ENCODE measurements around the gene RSPH1. TPM values are rescaled to one million over a fixed set of nuclear protein-coding genes. Genes with fewer than 3 reads are reported as not detected.

RSPH1 gene
- total RNA-seq, 1 experiment from 2014 or later = 0.31 TPM

GRCh38 chr21:42423685-42424084 lies 72.3 kb downstream of the RSPH1 start:
- no peak overlapping the region for H2BK20ac ChIP-seq (ENCODE audit: low read depth, low read length, poor library complexity, severe bottlenecking)
- no peak overlapping the region for H3K4ac ChIP-seq (ENCODE audit: low read depth, low read length)
- H3K23me2 ChIP-seq (ENCODE audit: insufficient read length, low read depth, low read length, poor library complexity, severe bottlenecking) = no peaks in the 10 kb centered on the region
- H2AK5ac ChIP-seq (ENCODE audit: insufficient read length, low read length) = no peak overlapping the region
- no peak overlapping the region for H3K18ac ChIP-seq (ENCODE audit: insufficient read length, low read depth, low read length)
- no peak for TF ChIP-seq CTCF (conservative IDR thresholded peaks at IDR 0.05)
- H3K27me3 Mint-ChIP-seq (ENCODE audit: low read depth) = peaks cover 46% of the 10 kb centered on the region
- no peak overlapping the region for H2BK12ac ChIP-seq (ENCODE audit: insufficient read length, low read depth, low read length)
- H3K14ac ChIP-seq (ENCODE audit: insufficient read depth, low read length) = no peak overlapping the region
- H2BK15ac ChIP-seq (ENCODE audit: low read depth, low read length) = no peak overlapping the region
- H3K36me3 Mint-ChIP-seq (ENCODE audit: insufficient read depth in 1 of 3, low read depth in 3 of 3) = no peaks in the 10 kb centered on the region
- no peaks in the 10 kb centered on the region for H3K79me1 ChIP-seq (ENCODE audit: insufficient read depth, low read depth, low read length, poor library complexity, severe bottlenecking)
- H2BK120ac ChIP-seq (ENCODE audit: low read depth, low read length, poor library complexity, severe bottlenecking) = no peak overlapping the region
- H3K79me2 ChIP-seq (ENCODE audit: insufficient read depth, low read length) = no peaks in the 10 kb centered on the region
- no peaks in the 10 kb centered on the region; a peak in 1 of 5 replicates for H3K9me3 Mint-ChIP-seq
- H3K4me3 Mint-ChIP-seq = no peak overlapping the region
- H3K23ac ChIP-seq (ENCODE audit: insufficient read length, low read depth, low read length) = no peak overlapping the region
- H3K9me3 ChIP-seq (ENCODE audit: control insufficient read depth, low read depth, low read length) = no peaks in the 10 kb centered on the region
- no peaks in the 10 kb centered on the region for H3K4me1 ChIP-seq (ENCODE audit: insufficient read depth, low read length)
- H4K5ac ChIP-seq (ENCODE audit: insufficient read length, low read depth, low read length) = no peak overlapping the region
- DNase-seq = no peak
- no peaks in the 10 kb centered on the region for H4K20me1 ChIP-seq (ENCODE audit: control insufficient read depth, insufficient read depth, insufficient read length)
- no peak overlapping the region for H3K27ac ChIP-seq (ENCODE audit: insufficient read length, low read depth, low read length)
- H3K4me2 ChIP-seq (ENCODE audit: insufficient read depth, insufficient read length, low read length) = no peak overlapping the region
- no peak overlapping the region for H3T11ph ChIP-seq (ENCODE audit: low read length)
- no peak overlapping the region for H4K8ac ChIP-seq (replicated peaks; ENCODE audit: insufficient read length, low read depth, low read length)
- H3K27me3 ChIP-seq (ENCODE audit: insufficient read depth, low read length) = no peaks in the 10 kb centered on the region
- H3K27ac Mint-ChIP-seq = no peak overlapping the region
- H3K9ac ChIP-seq (ENCODE audit: extremely low read depth, insufficient read length, low read length) = no peak overlapping the region
- H3K56ac ChIP-seq (ENCODE audit: insufficient read length, low read depth, low read length) = no peak overlapping the region
- H4K91ac ChIP-seq (ENCODE audit: insufficient read length, low read depth, low read length) = no peak overlapping the region
- H2AFZ ChIP-seq (ENCODE audit: low read length) = no peak overlapping the region
- H3K4me1 Mint-ChIP-seq = no peaks in the 10 kb centered on the region
- WGBS (ENCODE audit: extremely low coverage, insufficient read length, low lambda C conversion rate) = no CpG with 5 or more reads among the region's 2 CpGs
- no peak overlapping the region for H2BK5ac ChIP-seq (ENCODE audit: insufficient read length, low read length)

Measured in H9 (cell line).